Myometrial cell (primary cell): ENCODE measurements around the gene KAT8. TPM values are rescaled to one million over a fixed set of nuclear protein-coding genes. Genes with fewer than 3 reads are reported as not detected.

ENCODE experiments used
- total RNA-seq: library from RNA; depleted of rRNA; stranded (reverse); fragments of >200 nt; gene quantifications from 2 replicates; pipeline ENCODE4 v1.2.3, GENCODE V29; 2015

The KAT8 gene
- total RNA-seq: 31.2 and 33.7 TPM in 2 replicates

GRCh38 chr16:31117384-31118222, at the start of gene KAT8:
Gene KAT8 (plus strand): TSS chr16:31117664. CDS start chr16:31117682, 18 bp downstream.

GRCh38 chr16:31073970-31074813, 43.3 kb upstream of the KAT8 start, which contains the start of the genes ZNF646 and ZNF668:
Gene ZNF646 (plus strand): TSS chr16:31074422. CDS start chr16:31076325, 1,903 bp downstream.
Gene ZNF668 (minus strand): TSS chr16:31074240. CDS start chr16:31064459, 9,781 bp downstream.

GRCh38 chr16:31088459-31089183, 28.8 kb upstream of the KAT8 start, which contains the start of gene PRSS53:
Gene PRSS53 (minus strand): TSS chr16:31088943. CDS start chr16:31088809, 134 bp downstream.

GRCh38 chr16:31094424-31095120, 22.9 kb upstream of the KAT8 start, which contains the start of gene VKORC1:
Gene VKORC1 (minus strand): TSS chr16:31094797. CDS start chr16:31094729, 68 bp downstream.

GRCh38 chr16:31108035-31108793, 9.2 kb upstream of the KAT8 start, which contains the start of gene BCKDK:
Gene BCKDK (plus strand): TSS chr16:31108386. CDS start chr16:31109224, 838 bp downstream.

GRCh38 chr16:31135535-31136286, 18.2 kb downstream of the KAT8 start, which contains the start of gene PRSS8:
Gene PRSS8 (minus strand): TSS chr16:31135727. CDS start chr16:31135498, 229 bp downstream.

GRCh38 chr16:31149894-31150890, 32.7 kb downstream of the KAT8 start, which contains the start of gene PRSS36:
Gene PRSS36 (minus strand): TSS chr16:31150066. CDS start chr16:31150035, 31 bp downstream.

GRCh38 chr16:31179747-31180459, 62.4 kb downstream of the KAT8 start, which contains the start of gene FUS:
Gene FUS (plus strand): TSS chr16:31180139. CDS start chr16:31180215, 76 bp downstream.

Other genes with a start within 250 kb of the KAT8 start
- 77.8 and 85.3 TPM in 2 replicates for gene BCL7C, start 223.6 kb upstream of the KAT8 start, total RNA-seq
- 3.9 and 11.2 TPM in 2 replicates for gene CTF1, start 221.1 kb upstream of the KAT8 start, total RNA-seq
- gene FBXL19, start 194.1 kb upstream of the KAT8 start, total RNA-seq: 26.6 and 34.0 TPM in 2 replicates
- 65.9 and 71.5 TPM in 2 replicates for gene ORAI3, start 168.6 kb upstream of the KAT8 start, total RNA-seq
- gene SETD1A, start 159.9 kb upstream of the KAT8 start, total RNA-seq: 3.2 TPM in 2 replicates
- 24.5 and 26.2 TPM in 2 replicates for gene HSD3B7, start 132.5 kb upstream of the KAT8 start, total RNA-seq
- gene STX1B, start 107.0 kb upstream of the KAT8 start, total RNA-seq: 0.86 and 1.4 TPM in 2 replicates
- gene STX4, start 84.1 kb upstream of the KAT8 start, total RNA-seq: 24.8 and 36.2 TPM in 2 replicates
- gene ZNF668, start 43.4 kb upstream of the KAT8 start, total RNA-seq: 14.4 and 16.1 TPM in 2 replicates
- 6.9 and 15.6 TPM in 2 replicates for gene ZNF646, start 43.2 kb upstream of the KAT8 start, total RNA-seq
- under 0.01 and 1.4 TPM in 2 replicates for gene PRSS53, start 28.7 kb upstream of the KAT8 start, total RNA-seq
- 211 and 231 TPM in 2 replicates for gene VKORC1, start 22.9 kb upstream of the KAT8 start, total RNA-seq
- gene BCKDK, start 9.3 kb upstream of the KAT8 start, total RNA-seq: 64.9 and 65.9 TPM in 2 replicates
- gene PRSS8, start 18.1 kb downstream of the KAT8 start, total RNA-seq: not detected in 2 replicates
- 0.18 and 2.0 TPM in 2 replicates for gene PRSS36, start 32.4 kb downstream of the KAT8 start, total RNA-seq
- 52.8 and 55.5 TPM in 2 replicates for gene FUS, start 62.5 kb downstream of the KAT8 start, total RNA-seq
- 87.2 and 112 TPM in 2 replicates for gene PYCARD, start 85.1 kb downstream of the KAT8 start, total RNA-seq
- not detected in 2 replicates for gene TRIM72, start 96.5 kb downstream of the KAT8 start, total RNA-seq
- not detected in 2 replicates for gene PYDC1, start 99.5 kb downstream of the KAT8 start, total RNA-seq
- not detected in 2 replicates for gene ITGAM, start 142.3 kb downstream of the KAT8 start, total RNA-seq
- gene ITGAX, start 237.5 kb downstream of the KAT8 start, total RNA-seq: 0.86 and 1.9 TPM in 2 replicates